Measurements from ENCODE around the gene DNASE1L1. TPM values are rescaled to one million over a fixed set of nuclear protein-coding genes. Genes with fewer than 3 reads are reported as not detected.

The DNASE1L1 gene
- total RNA-seq, 1 donor from 2014 or later, result 16.6 TPM

GRCh38 chrX:154375156-154375504 is 33.9 kb downstream of the DNASE1L1 start:
- Histone ChIP-seq H3K27me3 (ENCODE audit: control insufficient read depth, insufficient read depth, low read length) (no peaks in the 10 kb centered on the region), H3K4me3 (ENCODE audit: low read depth, low read length) (peak overlapping the region; percentile 14), H3K36me3 (ENCODE audit: control insufficient read depth, insufficient read depth, low read length) (no peaks in the 10 kb centered on the region)
- no peak for TF ChIP-seq CTCF (IDR thresholded peaks at IDR 0.05; ENCODE audit: insufficient read depth, low read length, poor library complexity, severe bottlenecking)
- DNase-seq (ENCODE audit: low read depth), result no peak

GRCh38 chrX:154374313-154375155 is 34.5 kb downstream of the DNASE1L1 start, which contains the start of gene FLNA:
FLNA (minus strand) TSS chrX:154374634; CDS start chrX:154371245, 3,389 bp downstream.
- H3K27me3 ChIP-seq (ENCODE audit: control insufficient read depth, insufficient read depth, low read length), result no peaks in the 10 kb centered on the region
- no peak for TF ChIP-seq CTCF (IDR thresholded peaks at IDR 0.05; ENCODE audit: insufficient read depth, low read length, poor library complexity, severe bottlenecking)
- peak within 1 kb of the TSS; percentile 39 for H3K4me3 ChIP-seq (ENCODE audit: low read depth, low read length)
- H3K36me3 ChIP-seq (ENCODE audit: control insufficient read depth, insufficient read depth, low read length), result no peaks in the 10 kb centered on the region
- DNase-seq (ENCODE audit: low read depth), result no peak

- H3K4me3 ChIP-seq (ENCODE audit: low read depth, low read length), result peak overlapping the region; percentile 39
- no peaks in the 10 kb centered on the region for H3K27me3 ChIP-seq (ENCODE audit: control insufficient read depth, insufficient read depth, low read length)
- DNase-seq (ENCODE audit: low read depth), result no peak
- H3K36me3 ChIP-seq (ENCODE audit: control insufficient read depth, insufficient read depth, low read length), result no peaks in the 10 kb centered on the region
- peak; percentile 71 for TF ChIP-seq CTCF (IDR thresholded peaks at IDR 0.05; ENCODE audit: insufficient read depth, low read length, poor library complexity, severe bottlenecking)
Measured at GRCh38 chrX:154373340-154374306, 35.4 kb downstream of the DNASE1L1 start.

- H3K27me3 ChIP-seq (ENCODE audit: control insufficient read depth, insufficient read depth, low read length), result no peaks in the 10 kb centered on the region
- H3K4me3 ChIP-seq (ENCODE audit: low read depth, low read length), result peak overlapping the region; percentile 43
- no peak for TF ChIP-seq CTCF (IDR thresholded peaks at IDR 0.05; ENCODE audit: insufficient read depth, low read length, poor library complexity, severe bottlenecking)
- H3K36me3 ChIP-seq (ENCODE audit: control insufficient read depth, insufficient read depth, low read length), result no peaks in the 10 kb centered on the region
- DNase-seq (ENCODE audit: low read depth), result peak; percentile 41
Measured at GRCh38 chrX:154372612-154373022, 36.4 kb downstream of the DNASE1L1 start.

- no peak for DNase-seq (ENCODE audit: low read depth)
- peak overlapping the region; percentile 43 for H3K4me3 ChIP-seq (ENCODE audit: low read depth, low read length)
- H3K36me3 ChIP-seq (ENCODE audit: control insufficient read depth, insufficient read depth, low read length), result peaks cover under 1% of the 10 kb centered on the region
- TF ChIP-seq CTCF (IDR thresholded peaks at IDR 0.05; ENCODE audit: insufficient read depth, low read length, poor library complexity, severe bottlenecking), result no peak
- no peaks in the 10 kb centered on the region for H3K27me3 ChIP-seq (ENCODE audit: control insufficient read depth, insufficient read depth, low read length)
Measured at GRCh38 chrX:154371789-154372300, 37.2 kb downstream of the DNASE1L1 start.
